Liver (tissue), 3 donors: ENCODE results near the gene DET1.

Experiments
- GABPA ChIP-seq, 2 donors: IDR thresholded peaks in 1 of 2; conservative IDR thresholded peaks in 1 of 2; 2 replicates each; pipeline ENCODE4 v1.6.1; 2016; ENCODE audit warnings: antibody characterized with exemption in 2 of 2, mild to moderate bottlenecking in 1 of 2, moderate library complexity in 1 of 2
- TAF1 ChIP-seq: conservative IDR thresholded peaks from 2 replicates; pipeline ENCODE4 v1.6.1; 2016; ENCODE audit warnings: antibody characterized with exemption, mild to moderate bottlenecking
- TF ChIP-seq, protein P1 (sequence below): fragments of 150-350 bp; IDR thresholded peaks from 2 replicates; pipeline ENCODE4 v1.5.1; 2017; ENCODE audit warnings: improper control_type of control experiment, low read depth, low read length; ENCODE audit not compliant: missing input control
- TF ChIP-seq, protein P2 (sequence below): IDR thresholded peaks from 2 replicates; pipeline ENCODE4 v1.6.1; 2016; ENCODE audit warnings: antibody characterized with exemption
- TF ChIP-seq, protein P3 (sequence below): IDR thresholded peaks from 2 replicates; pipeline ENCODE4 v1.6.1; 2016; ENCODE audit warnings: antibody characterized with exemption
- donor health status: healthy.
- donor health status: healthy.

DNA sequence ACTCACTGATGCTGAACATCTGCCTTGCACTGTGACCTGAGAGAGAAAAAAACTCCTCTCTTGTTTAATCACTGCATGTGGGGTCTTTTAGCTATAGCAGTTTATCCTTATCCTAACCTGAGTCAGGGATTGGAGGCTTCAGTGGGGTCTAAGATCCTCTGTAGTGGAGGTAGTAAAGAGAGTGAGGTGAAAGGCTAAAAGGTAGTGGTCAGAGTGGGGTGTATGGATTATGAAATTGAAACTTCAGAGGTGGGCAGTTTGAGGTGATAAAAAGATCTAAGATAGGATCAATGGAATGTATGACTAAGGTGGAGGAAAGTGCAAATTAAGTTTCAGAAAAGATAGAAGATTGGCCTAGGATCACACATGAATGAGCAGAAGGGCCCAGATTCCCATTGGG, 36.5 kb downstream of the DET1 start:
- TF ChIP-seq, protein P1, sequence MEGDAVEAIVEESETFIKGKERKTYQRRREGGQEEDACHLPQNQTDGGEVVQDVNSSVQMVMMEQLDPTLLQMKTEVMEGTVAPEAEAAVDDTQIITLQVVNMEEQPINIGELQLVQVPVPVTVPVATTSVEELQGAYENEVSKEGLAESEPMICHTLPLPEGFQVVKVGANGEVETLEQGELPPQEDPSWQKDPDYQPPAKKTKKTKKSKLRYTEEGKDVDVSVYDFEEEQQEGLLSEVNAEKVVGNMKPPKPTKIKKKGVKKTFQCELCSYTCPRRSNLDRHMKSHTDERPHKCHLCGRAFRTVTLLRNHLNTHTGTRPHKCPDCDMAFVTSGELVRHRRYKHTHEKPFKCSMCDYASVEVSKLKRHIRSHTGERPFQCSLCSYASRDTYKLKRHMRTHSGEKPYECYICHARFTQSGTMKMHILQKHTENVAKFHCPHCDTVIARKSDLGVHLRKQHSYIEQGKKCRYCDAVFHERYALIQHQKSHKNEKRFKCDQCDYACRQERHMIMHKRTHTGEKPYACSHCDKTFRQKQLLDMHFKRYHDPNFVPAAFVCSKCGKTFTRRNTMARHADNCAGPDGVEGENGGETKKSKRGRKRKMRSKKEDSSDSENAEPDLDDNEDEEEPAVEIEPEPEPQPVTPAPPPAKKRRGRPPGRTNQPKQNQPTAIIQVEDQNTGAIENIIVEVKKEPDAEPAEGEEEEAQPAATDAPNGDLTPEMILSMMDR: no peak
- TF ChIP-seq TAF1: no peak
- no peak for TF ChIP-seq GABPA (IDR thresholded peaks at IDR 0.05 in 1 of 2, conservative IDR thresholded peaks at IDR 0.05 in 1 of 2)
- TF ChIP-seq, protein P2, sequence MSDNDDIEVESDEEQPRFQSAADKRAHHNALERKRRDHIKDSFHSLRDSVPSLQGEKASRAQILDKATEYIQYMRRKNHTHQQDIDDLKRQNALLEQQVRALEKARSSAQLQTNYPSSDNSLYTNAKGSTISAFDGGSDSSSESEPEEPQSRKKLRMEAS: no peak
- TF ChIP-seq, protein P3, sequence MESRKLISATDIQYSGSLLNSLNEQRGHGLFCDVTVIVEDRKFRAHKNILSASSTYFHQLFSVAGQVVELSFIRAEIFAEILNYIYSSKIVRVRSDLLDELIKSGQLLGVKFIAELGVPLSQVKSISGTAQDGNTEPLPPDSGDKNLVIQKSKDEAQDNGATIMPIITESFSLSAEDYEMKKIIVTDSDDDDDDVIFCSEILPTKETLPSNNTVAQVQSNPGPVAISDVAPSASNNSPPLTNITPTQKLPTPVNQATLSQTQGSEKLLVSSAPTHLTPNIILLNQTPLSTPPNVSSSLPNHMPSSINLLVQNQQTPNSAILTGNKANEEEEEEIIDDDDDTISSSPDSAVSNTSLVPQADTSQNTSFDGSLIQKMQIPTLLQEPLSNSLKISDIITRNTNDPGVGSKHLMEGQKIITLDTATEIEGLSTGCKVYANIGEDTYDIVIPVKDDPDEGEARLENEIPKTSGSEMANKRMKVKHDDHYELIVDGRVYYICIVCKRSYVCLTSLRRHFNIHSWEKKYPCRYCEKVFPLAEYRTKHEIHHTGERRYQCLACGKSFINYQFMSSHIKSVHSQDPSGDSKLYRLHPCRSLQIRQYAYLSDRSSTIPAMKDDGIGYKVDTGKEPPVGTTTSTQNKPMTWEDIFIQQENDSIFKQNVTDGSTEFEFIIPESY: no peak
